ENCODE data around the gene RUNX3. TPM values are rescaled to one million over a fixed set of nuclear protein-coding genes. Genes with fewer than 3 reads are reported as not detected.

Gene RUNX3
- total and polyA plus RNA-seq, 2 of the 8 experiments (the other 6 are each of a cell fraction or from before 2014, with no cell fraction given), result 0.62 to 0.82 TPM

- H3K4ac ChIP-seq (replicated peaks; ENCODE audit: insufficient read length, low read depth, low read length), result no peak overlapping the region
- WGBS, 2 experiments (ENCODE audit: extremely low coverage in 1 of 2, insufficient coverage in 1 of 2, insufficient read length in 1 of 2, insufficient replicate concordance in 2 of 2, low coverage in 1 of 2, low lambda C conversion rate in 2 of 2, missing lambda C conversion rate in 1 of 2), result 56% methylated on average over 11 of the region's 12 CpGs; no CpG with 5 or more reads in 1 of the 2 experiments
- no peak overlapping the region for H3K23ac ChIP-seq (ENCODE audit: insufficient read length)
- no peak overlapping the region for H2AFZ ChIP-seq (ENCODE audit: low read length)
- ChIA-PET POLR2A (ENCODE audit: partially characterized antibody) (interaction anchor here (1.5 kb wide), 1 partner anchor 203 kb away, joined by 3 read pairs; no protein-coding TSS in a partner anchor), CTCF (ENCODE audit: partially characterized antibody) (interaction anchor here (0.5 to 4.3 kb wide), 30 partner anchors 7 to 767 kb away, joined by 3 to 28 read pairs (median 4); no protein-coding TSS in a partner anchor)
- peak in 1 of 2 experiments; percentile 64 for DNase-seq (ENCODE audit: low read depth in 1 of 2, low spot score in 2 of 2)
- no peak overlapping the region for H2BK5ac ChIP-seq (ENCODE audit: low read depth, low read length)
- H3K23me2 ChIP-seq (ENCODE audit: low read depth, low read length), result peaks cover 20% of the 10 kb centered on the region; the same call in 1 of the 2 replicates
- no peak overlapping the region for H3K4me3 ChIP-seq (ENCODE audit: extremely low read depth in 1 of 4, insufficient read depth in 2 of 4, low read depth in 3 of 4, low read length in 4 of 4)
- H2BK15ac ChIP-seq (ENCODE audit: low read length), result no peak overlapping the region
- peaks cover 2 to 57% (median 30%) of the 10 kb centered on the region in 4 experiments for H3K4me1 ChIP-seq (replicated peaks in 1 of 4; ENCODE audit: control insufficient read depth in 3 of 4, insufficient read depth in 4 of 4, low read length in 3 of 4)
- no peak overlapping the region; a peak in 1 of 4 replicates for H3K4me2 ChIP-seq (ENCODE audit: insufficient read depth in 1 of 2, low read depth in 2 of 2, low read length in 2 of 2)
- no peak overlapping the region for H2AK5ac ChIP-seq (ENCODE audit: low read depth, low read length)
- no peak overlapping the region for H3K14ac ChIP-seq (ENCODE audit: insufficient read length)
- H3K18ac ChIP-seq (ENCODE audit: extremely low read depth, low read length), result peak overlapping the region; percentile 78; the same call in 1 of the 2 replicates
- H3K9ac ChIP-seq (replicated peaks in 1 of 4; ENCODE audit: extremely low read depth in 1 of 4, low read depth in 3 of 4, low read length in 3 of 4), result no peak overlapping the region
- no peaks in the 10 kb centered on the region for H3K36me3 ChIP-seq (ENCODE audit: control insufficient read depth in 2 of 4, insufficient read depth in 4 of 4, low read length in 3 of 4)
- peaks cover 0 to 1% of the 10 kb centered on the region in 2 experiments for H4K20me1 ChIP-seq (replicated peaks in 1 of 2; ENCODE audit: control insufficient read depth in 1 of 2, insufficient read depth in 2 of 2, low read length in 2 of 2)
- no peak overlapping the region for H4K91ac ChIP-seq (replicated peaks; ENCODE audit: insufficient read length, low read length)
- no peak overlapping the region for H3K27ac ChIP-seq (ENCODE audit: low read depth, low read length)
- H3K56ac ChIP-seq (replicated peaks; ENCODE audit: insufficient read length, low read depth, low read length), result no peak overlapping the region
- H2BK120ac ChIP-seq (replicated peaks; ENCODE audit: low read depth, low read length), result no peak overlapping the region
- H4K5ac ChIP-seq (ENCODE audit: insufficient read length, low read depth, low read length), result no peak overlapping the region
- TF ChIP-seq CTCF (IDR thresholded peaks at IDR 0.05; ENCODE audit: control extremely low read depth in 1 of 3, insufficient read depth in 1 of 3, low read depth in 1 of 3, low read length in 3 of 3), result peak in 2 of 3 experiments; percentile 28 to 35; a peak in 2 of 4 replicates
- no peak for TF ChIP-seq KDM4A (IDR thresholded peaks at IDR 0.05; ENCODE audit: low read depth, low read length, severe bottlenecking)
- no peaks in the 10 kb centered on the region for H3K79me2 ChIP-seq (ENCODE audit: control insufficient read depth in 1 of 2, insufficient read depth in 2 of 2, low read length in 2 of 2)
- peaks cover 49 to 74% (median 69%) of the 10 kb centered on the region in 4 experiments for H3K27me3 ChIP-seq (replicated peaks in 1 of 4; ENCODE audit: control insufficient read depth in 3 of 4, extremely low read depth in 1 of 4, insufficient read depth in 3 of 4, low read length in 3 of 4)
- no peak overlapping the region; the same call in 1 of the 2 replicates for H2BK20ac ChIP-seq (ENCODE audit: low read length)
- no peaks in the 10 kb centered on the region for H3K9me3 ChIP-seq (ENCODE audit: insufficient read depth in 2 of 2, low read depth in 1 of 2, low read length in 1 of 2)
- no peak for FAIRE-seq
- no peak overlapping the region for H4K8ac ChIP-seq (ENCODE audit: extremely low read depth, insufficient read depth, low read length)
- no peaks in the 10 kb centered on the region for H3K79me1 ChIP-seq (ENCODE audit: low read depth, low read length)
- 0 out of 2 replicates have a peak overlapping the region, but pooled peaks have one; percentile 35 for H2BK12ac ChIP-seq (ENCODE audit: low read depth, low read length)
Observed at GRCh38 chr1:24933468-24933867, 3.4 kb upstream of the RUNX3 start.

Measured in H1 (cell line).